Right ventricle myocardium superior (tissue), 1 donor: Measurements from ENCODE around the gene MED22. TPM values are rescaled to one million over a fixed set of nuclear protein-coding genes. Genes with fewer than 3 reads are reported as not detected.
"Not testable (repeated sequence)": the region's sequence is repeated elsewhere in the genome, so short reads cannot be mapped to it uniquely, and the experiment has no call there.

Experiments
- ATAC-seq: fragments of 200-7000 bp; cut with Tn5 transposase; one replicate; pipeline ENCODE4 v1.9.1; 2020; ENCODE audit warnings: mild to moderate bottlenecking; ENCODE audit not compliant: poor library complexity
- DNase-seq: peaks from one replicate; pipeline ENCODE4 v3.0.0-alpha.2; 2020
- intact Hi-C: fragments of 100-400 bp; cut with DNase I; formaldehyde crosslinking; loops from one replicate; pipeline ENCODE4 v1.11.2; 2022
- long read RNA-seq: library from polyadenylated mRNA; unstranded; transcript quantifications from one replicate; pipeline ENCODE4 v2.0.0, GENCODE V29; 2021
- total RNA-seq: library from RNA; stranded (reverse); fragmentation: NEBNext Ultra II Directional; extraction: Animal tissue kit (Norgen Biotek cat#: 25700); gene quantifications from one replicate; pipeline ENCODE4 v1.2.1, GENCODE V29; 2021
- donor health status: DM: no; HTN: yes; CAD: no; lungs with severe emphysema.

The MED22 gene
- total RNA-seq, result 19.2 TPM
- long read RNA-seq, transcript MED22-201 (5 exons, 1,437 nt), result major isoform, 16 of 41 reads
- long read RNA-seq, partial matches to known transcripts, result 5 of 41 reads
- long read RNA-seq, other reads (novel, unspliced or antisense), result 15 of 41 reads

DNA sequence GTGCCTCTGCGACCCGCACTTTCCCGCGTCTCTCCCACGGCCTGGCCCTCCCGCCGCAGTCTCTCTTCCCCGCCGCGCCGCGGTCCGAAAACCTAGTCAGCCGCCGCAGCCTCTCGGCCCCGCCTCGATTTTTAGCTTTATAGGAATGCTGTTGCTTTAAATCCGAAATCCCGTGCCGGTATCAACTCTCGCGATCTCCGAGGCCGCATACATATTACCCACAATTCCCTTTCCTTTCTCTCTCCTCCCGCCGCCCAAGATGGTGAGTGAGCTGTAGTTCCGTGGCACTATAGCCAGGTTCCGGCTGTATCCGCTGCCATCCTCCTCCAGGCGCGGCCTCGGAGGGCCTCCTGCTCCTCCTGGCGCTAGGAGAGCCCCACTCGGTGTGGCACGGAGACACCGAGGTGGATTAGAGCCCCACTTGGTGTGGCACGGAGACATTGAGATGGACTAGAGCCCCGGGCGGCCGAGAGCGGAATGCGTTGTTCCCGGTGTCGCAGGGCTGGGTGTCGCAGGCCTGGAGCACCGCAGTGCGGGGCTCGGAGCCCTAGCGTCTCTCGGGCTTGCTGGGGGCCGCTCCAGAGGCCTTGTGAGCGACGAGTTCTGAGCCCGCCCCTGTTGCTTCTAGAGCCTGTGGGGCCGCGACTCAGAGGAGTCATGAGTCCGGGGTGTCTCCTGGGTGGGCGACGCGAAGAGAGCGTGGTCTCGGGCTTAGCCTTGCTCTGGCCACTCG is at the start of gene MED22, which contains the start of gene RPL7A:
TSS of gene MED22 (minus strand) at position 147 of the 733 bp plus-strand sequence. CDS start 1,469 bp downstream, outside the sequence.
TSS of gene RPL7A (plus strand) at position 234 of the 733 bp plus-strand sequence. CDS start at position 260, 26 bp downstream.
- peak; percentile 94 for ATAC-seq
- DNase-seq, result peak; percentile 97
- intact Hi-C loops, result no loop called here

DNA sequence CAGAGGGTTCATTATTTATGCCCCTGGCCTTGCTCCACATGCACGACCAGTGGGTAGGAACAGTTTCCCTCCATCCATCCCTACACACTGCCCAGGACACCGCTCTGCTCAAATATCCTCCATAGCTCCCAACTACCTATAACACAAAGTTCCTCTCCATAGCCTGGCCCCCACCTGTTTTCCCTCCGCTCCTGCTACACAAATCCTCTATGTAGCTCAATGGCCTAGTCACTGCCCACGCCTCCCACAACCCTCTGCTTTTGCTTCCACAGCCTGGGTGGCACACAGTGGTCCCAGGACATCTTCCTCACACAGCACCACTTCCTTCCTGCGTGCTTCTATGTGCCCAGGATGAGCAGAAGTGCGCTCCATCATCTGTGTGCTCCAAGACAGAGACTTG is 49.4 kb upstream of the MED22 start:
- DNase-seq, result no peak
- intact Hi-C loops, result no loop called here
- ATAC-seq, result no peak

DNA sequence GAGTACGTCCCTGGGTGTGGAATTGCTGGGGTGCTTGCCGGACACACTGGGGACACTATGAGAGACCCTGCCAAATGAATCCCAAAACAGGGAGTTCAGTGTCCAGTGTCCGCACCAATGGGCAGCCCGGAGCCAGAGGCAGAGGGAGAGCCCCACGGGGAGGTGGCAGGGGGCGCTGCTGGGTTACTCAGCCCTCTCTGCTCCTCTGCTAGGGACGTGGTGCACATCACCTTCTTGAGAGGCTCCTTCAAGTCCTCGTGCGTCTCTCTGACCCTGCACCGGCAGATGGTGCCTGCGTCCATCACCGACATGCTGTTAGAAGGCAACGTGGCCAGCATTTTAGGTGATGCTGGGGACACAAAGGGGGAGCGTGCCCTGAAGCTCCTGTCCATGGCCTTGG is 49.0 kb upstream of the MED22 start:
- ATAC-seq (no peak), DNase-seq (no peak)
- intact Hi-C loops, result no loop called here

DNA sequence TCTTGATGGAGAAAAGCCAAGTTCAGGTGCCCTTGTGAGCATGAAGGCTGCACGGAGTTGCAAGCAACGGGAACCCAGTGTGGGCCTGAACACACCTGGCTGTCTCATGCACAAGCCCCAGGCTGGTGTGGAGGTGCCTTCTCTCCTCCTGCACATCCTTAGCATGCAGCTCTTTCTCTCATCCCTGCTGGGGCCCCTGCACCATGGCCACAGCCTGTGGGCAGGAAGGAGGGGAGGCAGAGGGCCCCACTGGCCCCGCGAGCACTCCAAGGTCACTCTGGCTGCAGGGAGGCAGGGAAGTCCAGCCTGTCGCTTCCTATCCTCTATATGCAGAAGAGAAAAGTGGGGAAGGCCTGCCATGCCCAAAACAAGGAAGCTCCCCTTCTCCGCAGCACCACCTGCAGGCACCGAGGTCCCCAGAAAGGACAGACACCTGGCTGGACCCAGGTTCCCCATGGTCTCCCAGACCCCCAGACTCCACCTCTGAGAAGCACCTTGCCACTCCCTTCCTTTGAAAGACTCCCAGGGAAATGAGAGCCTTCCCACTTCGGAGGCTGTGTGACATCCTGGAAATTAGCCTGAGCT is 46.8 kb upstream of the MED22 start:
- ATAC-seq (no peak), DNase-seq (no peak)
- intact Hi-C loops, result no loop called here

DNA sequence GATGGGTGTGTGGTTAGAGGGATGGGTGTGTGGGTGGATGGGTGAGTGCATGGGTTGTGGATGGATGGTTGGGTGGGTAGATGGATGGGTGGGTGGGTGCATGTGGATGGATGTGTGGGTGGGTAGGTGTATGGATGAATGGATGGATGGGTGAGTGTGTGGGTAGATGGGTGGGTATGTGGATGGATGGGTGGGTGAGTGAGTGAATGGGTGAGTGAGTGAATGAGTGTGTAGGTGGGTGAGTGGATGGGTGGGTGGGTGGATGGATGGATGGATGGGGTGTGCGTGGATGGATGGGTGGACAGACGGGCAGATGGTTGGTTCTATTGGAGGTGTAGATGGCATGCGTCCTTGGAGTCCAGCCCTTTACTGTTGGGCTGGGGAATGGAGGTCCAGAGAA is 45.5 kb upstream of the MED22 start:
- intact Hi-C loops, result no loop called here
- no peak for DNase-seq
- no peak for ATAC-seq

DNA sequence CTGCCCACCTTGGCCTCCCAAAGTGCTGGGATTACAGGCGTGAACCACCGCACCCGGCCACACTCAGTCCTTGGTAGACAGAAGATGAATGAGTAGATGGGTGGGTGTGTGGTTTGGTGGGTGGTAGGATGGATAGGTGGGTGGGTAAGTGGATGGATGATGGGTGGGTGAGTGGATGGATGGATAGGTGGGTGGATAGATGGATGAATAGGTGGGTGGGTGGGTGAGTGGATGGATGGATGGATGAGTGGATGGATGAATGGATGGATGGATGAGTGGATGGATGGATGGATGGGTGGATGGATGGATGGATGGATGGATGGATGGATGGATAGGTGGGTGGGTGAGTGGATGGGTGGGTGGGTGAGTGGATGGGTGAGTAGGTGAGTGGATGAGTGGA is 44.4 kb upstream of the MED22 start:
- ATAC-seq, DNase-seq, intact Hi-C loops: not testable (repeated sequence)

DNA sequence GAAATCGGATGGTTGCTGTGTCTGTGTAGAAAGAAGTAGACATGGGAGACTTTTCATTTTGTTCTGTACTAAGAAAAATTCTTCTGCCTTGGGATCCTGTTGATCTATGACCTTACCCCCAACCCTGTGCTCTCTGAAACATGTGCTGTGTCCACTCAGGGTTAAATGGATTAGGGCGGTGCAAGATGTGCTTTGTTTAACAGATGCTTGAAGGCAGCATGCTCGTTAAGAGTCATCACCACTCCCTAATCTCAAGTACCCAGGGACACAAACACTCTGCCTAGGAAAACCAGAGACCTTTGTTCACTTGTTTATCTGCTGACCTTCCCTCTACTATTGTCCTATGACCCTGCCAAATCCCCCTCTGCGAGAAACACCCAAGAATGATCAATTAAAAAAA is 43.5 kb upstream of the MED22 start:
- DNase-seq, ATAC-seq, intact Hi-C loops: not testable (repeated sequence)

DNA sequence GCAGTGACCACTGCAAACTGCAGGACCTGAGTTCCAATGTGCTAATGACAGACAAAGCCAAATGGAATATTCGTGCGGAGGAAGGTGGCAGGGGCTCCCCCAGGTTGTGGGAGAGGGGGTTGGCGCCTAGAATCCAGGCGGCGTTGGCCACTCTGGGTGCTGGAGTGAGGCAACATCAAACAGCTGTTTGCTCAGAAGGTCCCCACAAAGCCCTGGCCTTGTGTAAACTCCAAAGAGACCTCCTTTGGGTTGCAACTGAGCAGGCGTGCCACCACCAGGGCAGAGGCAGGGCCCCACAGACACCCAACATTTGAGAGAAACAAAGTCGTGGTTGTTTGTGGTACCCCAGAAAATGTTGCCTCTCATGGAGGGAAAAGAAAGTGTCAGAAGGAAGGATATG is 42.8 kb upstream of the MED22 start:
- ATAC-seq, result no peak
- DNase-seq, result no peak
- intact Hi-C loops, result no loop called here

DNA sequence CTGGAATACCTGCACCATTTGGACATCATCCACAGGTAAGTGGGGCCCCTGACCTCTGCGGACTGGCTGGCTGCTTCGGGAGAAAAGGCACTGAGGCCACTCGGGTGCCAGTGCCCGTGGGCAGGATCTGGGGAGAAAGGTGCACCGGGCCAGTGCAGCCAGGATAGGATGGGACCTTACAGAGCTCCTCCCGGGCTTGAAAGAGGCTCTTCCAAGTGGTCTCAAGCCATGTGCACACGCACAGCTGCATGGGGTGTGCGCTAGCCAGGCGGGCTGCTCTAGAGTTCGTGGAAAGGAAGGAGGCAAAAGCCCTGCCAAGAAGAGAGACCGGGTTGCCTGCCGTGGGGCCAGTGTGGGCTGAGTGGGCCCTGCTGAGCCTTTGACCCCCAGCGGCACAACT is 41.6 kb upstream of the MED22 start:
- intact Hi-C loops, result no loop called here
- no peak for DNase-seq
- no peak for ATAC-seq

DNA sequence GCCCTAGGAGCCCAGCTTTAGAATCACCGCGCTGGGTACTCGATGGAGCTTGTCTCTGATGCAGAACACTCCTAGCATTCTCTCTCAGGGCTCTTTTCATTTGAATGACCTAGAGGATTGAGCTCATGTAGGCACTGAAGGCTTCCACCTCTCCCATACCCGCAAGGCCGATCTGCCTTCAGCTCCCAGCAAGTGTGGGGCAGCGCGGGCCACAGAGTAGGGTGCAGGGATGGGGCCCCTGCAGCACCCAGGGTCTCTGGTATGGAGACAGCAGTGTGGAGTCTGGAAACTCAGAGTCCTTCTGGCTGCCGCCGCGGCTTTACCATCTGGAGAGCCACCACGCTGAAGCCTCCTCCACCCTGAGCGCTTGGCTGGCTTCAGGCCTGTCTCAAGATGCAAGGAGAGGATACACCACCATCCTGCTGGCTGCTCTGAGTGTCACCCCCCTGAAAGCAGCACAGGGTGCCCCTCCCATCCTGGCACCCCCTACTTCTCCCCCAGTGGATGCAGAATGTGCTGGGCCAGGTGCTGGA is 41.2 kb upstream of the MED22 start:
- ATAC-seq, result no peak
- intact Hi-C loops, result no loop called here
- DNase-seq, result no peak

DNA sequence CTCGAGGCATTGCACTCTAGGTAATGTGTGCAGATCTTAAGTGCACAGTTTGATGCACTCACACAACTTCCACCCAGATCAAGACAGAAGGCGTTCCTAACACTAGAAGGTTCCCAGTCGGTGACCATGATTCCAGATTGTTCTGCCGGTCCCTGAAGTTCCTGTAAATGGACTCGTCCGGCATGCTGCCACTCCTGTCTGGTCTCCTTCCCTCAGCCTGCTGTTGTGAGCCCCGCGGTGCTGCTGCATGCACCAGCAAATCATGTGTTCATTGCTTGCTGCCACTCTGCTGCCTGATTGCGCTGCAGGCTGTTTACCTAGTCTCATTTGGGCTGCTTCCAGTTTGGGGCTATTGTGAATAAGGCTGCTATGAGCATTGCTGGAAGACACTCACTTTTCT is 39.7 kb upstream of the MED22 start:
- no peak for DNase-seq
- no peak for ATAC-seq
- intact Hi-C loops, result no loop called here

DNA sequence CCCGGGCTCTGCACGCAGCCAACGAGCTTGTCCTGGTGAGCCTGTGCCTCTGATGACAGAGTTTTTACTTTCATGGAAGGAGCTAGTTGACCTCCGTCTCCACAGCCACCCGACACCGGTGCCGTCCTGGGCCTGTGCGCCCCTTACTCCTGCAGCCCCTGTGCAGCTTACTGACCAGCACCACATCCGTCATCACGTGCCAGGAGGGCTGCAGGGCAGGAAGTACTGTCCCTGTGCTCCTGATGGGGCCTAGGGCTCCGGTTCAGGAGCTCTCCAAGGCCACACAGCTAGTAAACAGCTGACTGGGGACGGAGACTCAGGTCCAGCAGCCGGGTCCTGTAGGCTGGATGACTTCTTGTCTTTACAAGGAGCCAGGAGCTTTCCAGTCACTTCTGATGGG is 38.4 kb upstream of the MED22 start:
- DNase-seq, result peak; percentile 22
- ATAC-seq, result no peak
- intact Hi-C loops, result no loop called here

DNA sequence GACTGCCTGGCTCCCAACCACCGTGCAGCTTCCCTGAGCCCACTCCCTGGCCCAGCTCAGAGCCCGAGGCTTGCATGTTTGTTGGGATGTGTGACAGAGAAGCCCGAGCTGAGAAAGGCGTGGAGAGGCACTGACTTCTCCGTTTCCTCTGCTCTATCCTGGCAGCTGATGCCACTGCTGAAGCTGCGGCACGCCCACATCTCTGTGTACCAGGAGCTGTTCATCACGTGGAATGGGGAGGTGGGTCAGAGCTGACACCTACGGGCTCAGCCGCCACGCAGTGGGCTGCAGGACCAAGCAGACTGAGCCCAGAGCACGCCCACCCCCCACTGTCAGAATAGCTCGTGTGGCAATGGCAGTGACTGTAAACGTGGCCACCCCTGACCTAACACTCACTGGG is 37.5 kb upstream of the MED22 start:
- DNase-seq (no peak), ATAC-seq (no peak)
- intact Hi-C loops, result no loop called here

DNA sequence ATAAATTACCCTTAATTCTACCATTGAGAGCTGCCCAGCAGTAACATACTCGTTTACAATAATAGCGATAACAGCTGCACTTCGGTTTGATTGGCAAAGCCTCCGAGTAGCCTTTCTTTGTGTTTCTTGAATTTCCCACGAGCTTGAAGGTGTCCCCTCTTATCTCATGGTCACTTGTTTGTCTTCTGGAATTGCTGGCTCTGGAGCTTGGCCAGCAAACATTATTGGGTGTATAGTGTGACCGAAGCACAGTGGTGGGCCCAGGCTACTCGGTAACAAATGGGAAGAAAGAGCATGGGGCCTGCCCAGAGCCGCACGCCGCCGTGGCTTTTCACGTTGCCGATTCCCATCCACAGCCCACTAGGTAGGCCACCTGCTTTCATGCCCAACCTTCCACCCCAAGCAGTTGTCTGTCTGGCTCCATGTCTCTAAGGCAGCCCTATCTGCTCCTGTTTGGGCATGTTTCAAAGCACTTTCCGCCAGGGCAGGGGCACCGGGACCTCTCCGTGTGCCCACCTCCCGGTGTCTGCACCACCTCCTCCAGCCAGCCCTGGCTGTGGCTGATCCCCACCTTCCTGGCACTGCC is 36.9 kb upstream of the MED22 start:
- ATAC-seq (no peak), DNase-seq (no peak)
- intact Hi-C loops, result no loop called here

DNA sequence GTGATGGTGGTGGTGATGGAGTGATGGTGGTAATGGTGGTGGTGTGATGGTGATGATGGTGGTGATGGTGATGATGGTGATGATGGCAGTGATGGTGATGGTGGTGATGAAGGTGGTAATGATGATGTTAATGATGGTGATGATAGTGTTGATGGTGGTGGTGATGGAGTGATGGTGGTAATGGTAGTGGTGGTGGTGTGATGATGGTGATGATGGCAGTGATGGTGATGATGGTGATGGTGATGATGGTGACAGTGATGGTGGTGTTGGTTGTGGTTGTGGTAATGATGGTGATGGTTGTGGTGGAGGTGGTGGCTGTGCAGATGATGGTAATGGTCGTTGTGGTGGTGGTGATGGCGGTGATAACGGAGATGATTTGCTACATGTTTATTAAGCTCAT is 35.5 kb upstream of the MED22 start:
- DNase-seq (no peak), ATAC-seq (no peak)
- intact Hi-C loops, result no loop called here

DNA sequence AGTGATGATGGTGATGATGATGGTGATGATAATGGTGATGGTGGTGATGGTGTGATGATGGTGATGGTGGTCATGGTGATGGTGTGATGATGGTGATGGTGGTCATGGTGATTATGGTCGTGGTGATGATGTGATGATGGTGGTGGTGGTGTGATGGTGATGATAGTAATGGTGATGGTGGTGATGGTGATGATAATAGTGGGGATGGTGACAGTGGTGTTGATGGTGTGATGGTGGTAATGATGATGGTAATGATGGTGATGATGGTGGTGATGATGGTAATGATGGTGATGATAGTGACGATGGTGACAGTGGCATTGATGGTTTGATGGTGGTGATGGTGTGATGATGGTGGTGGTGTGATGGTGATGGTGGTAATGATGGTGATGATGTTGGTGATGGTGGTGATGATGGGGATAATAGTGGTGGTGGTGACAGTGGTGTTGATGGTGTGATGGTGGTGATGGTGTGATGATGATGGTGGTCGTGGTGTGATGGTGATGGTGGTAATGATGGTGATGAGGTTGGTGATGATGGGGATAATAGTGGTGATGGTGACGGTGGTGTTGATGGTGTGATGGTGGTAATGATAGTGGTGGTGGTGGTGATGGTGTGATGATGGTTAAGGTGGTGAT is 34.7 kb upstream of the MED22 start:
- DNase-seq (no peak), ATAC-seq (no peak)
- intact Hi-C loops, result no loop called here

DNA sequence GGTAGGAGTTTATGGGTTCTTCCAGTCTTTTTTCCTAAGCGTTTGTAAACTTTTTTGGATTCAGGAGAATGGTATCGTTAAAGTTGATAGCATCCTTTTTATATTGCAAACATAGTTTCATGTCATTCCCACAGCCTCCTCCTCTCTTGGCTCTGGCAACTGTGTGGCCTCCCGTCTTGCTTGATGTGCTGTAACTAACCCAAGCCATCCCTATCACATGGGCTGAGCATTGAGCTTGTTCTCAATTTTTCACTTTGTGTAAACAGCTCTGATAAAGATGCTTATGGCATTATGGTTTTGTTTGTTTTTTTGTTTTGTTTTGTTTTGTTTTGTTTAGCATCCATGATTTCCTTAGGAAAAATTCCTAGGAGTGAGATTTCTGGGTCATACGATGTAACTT is 32.8 kb upstream of the MED22 start:
- intact Hi-C loops, result no loop called here
- DNase-seq (no peak), ATAC-seq (no peak)

DNA sequence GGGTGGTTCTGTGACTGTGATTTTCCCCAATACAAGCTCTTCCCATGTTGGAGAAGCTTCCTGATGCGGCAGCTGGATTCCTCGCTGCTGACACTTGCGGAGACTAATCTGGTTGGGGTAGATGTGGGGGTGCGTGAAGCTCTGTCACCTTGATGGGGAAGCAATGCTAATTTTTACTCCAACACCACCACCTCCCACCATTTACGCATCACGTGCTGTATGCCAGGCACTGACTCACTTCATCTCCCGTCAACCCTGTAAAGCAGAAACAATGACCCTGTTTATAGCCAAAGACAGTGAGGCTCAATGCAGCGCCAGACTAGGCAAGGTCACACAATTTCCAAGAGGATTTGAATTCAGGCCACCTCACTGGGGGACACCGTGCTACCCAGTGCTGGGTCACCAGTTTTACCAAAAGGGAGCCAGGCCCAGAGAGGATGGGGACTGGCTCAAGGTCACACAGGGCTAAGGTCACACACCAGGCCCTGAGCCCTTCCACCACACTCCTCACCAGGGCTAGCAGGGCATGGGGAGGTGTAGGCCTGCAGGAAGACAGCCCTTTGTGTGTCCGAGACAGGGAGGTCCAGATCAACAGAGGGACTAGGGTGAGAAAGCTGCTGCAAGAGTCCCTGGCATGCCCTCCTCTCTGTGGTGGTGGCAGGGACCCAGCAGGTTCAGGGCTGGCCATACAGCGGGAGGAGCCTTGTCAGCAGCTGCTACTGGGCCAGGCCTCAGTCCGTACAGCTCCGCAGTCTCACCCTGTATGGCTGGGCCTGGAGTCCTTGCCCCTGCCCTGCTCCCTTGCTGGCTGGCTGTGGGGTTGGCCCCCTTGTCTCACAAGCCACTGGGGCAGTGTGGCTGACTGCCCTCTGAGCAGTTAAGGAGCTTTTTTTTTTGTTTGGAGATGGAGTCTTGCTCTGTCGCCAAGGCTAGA is 31.5 kb upstream of the MED22 start:
- intact Hi-C loops, result no loop called here
- DNase-seq, result no peak
- no peak for ATAC-seq
